SHP77 treated with DMSO at 0.1 percent for 48 hours (cell line): Measurements from ENCODE around the gene CSNK1A1.
"Not testable (repeated sequence)": the region's sequence is repeated elsewhere in the genome, so short reads cannot be mapped to it uniquely, and the experiment has no call there.

Experiments used
- DNase-seq: peaks from one replicate; lab custom pipeline; 2025; lab: John Stamatoyannopoulos, UW

Gene CSNK1A1

GRCh38 chr5:149551227-149552037 is at the start of gene CSNK1A1:
Gene CSNK1A1 (minus strand): TSS chr5:149551439. CDS start chr5:149550964, 475 bp downstream.
- DNase-seq: peak; percentile 94

- no peak for DNase-seq
Observed at GRCh38 chr5:149600932-149601331, 49.7 kb upstream of the CSNK1A1 start.

GRCh38 chr5:149599375-149599774 is 48.1 kb upstream of the CSNK1A1 start:
- DNase-seq: no peak

GRCh38 chr5:149598966-149599365 is 47.7 kb upstream of the CSNK1A1 start:
- DNase-seq: no peak

- DNase-seq: not testable (repeated sequence)
Observed at GRCh38 chr5:149598234-149598633, 47.0 kb upstream of the CSNK1A1 start.

GRCh38 chr5:149597618-149598017 is 46.4 kb upstream of the CSNK1A1 start:
- no peak for DNase-seq

GRCh38 chr5:149596712-149597111 is 45.5 kb upstream of the CSNK1A1 start:
- DNase-seq: no peak

GRCh38 chr5:149595105-149595504 is 43.9 kb upstream of the CSNK1A1 start:
- DNase-seq: not testable (repeated sequence)

GRCh38 chr5:149594206-149594895 is 43.1 kb upstream of the CSNK1A1 start:
- no peak for DNase-seq

- no peak for DNase-seq
Observed at GRCh38 chr5:149593370-149593769, 42.1 kb upstream of the CSNK1A1 start.

GRCh38 chr5:149588936-149589335 is 37.7 kb upstream of the CSNK1A1 start:
- no peak for DNase-seq

- no peak for DNase-seq
Observed at GRCh38 chr5:149586708-149587318, 35.6 kb upstream of the CSNK1A1 start.

- DNase-seq: no peak
Observed at GRCh38 chr5:149585910-149586309, 34.7 kb upstream of the CSNK1A1 start.

- no peak for DNase-seq
Observed at GRCh38 chr5:149584121-149584520, 32.9 kb upstream of the CSNK1A1 start.

GRCh38 chr5:149583394-149583793 is 32.2 kb upstream of the CSNK1A1 start:
- peak; percentile 32 for DNase-seq

- peak; percentile 50 for DNase-seq
Observed at GRCh38 chr5:149581931-149582768, 30.9 kb upstream of the CSNK1A1 start.

GRCh38 chr5:149581192-149581861 is 30.1 kb upstream of the CSNK1A1 start, which contains the start of gene ARHGEF37:
Gene ARHGEF37 (plus strand): TSS chr5:149581498. CDS start chr5:149597770, 16,272 bp downstream.
- peak; percentile 43 for DNase-seq

- no peak for DNase-seq
Observed at GRCh38 chr5:149580808-149581191, 29.6 kb upstream of the CSNK1A1 start.

- no peak for DNase-seq
Observed at GRCh38 chr5:149578896-149579295, 27.7 kb upstream of the CSNK1A1 start.

GRCh38 chr5:149576021-149576420 is 24.8 kb upstream of the CSNK1A1 start:
- DNase-seq: no peak

GRCh38 chr5:149575131-149575530 is 23.9 kb upstream of the CSNK1A1 start:
- DNase-seq: no peak
